ENCODE results near the gene CHRNA3. TPM values are rescaled to one million over a fixed set of nuclear protein-coding genes. Genes with fewer than 3 reads are reported as not detected.
"Not testable (repeated sequence)": the region's sequence is repeated elsewhere in the genome, so short reads cannot be mapped to it uniquely, and the experiment has no call there.

The CHRNA3 gene
- total RNA-seq, 1 donor from 2014 or later: not detected

DNA sequence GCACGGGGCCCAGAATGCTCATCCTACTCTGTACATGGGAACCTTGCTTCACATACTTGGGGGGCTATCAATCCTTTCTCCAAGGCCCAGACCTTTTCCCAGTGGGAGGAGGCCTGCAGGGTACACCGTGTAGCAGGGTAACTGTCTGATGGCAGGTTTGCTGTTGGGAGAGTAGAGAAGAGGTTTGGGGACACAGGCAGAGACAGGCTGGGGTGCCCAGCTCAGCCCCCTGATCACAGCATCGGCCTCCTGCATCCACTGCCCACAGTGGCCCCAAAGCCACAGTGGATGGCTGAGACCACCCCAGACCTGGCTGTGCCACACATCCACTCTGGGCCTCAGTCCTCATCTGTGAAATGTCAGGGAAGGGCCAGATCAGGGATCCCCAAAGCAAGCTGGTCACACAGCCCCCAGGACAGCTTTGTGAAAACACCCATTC lies 5.6 kb downstream of the CHRNA3 start:
- Mint-ChIP-seq H3K4me3 (no peak overlapping the region), H3K27ac (no peak overlapping the region), H3K4me1 (peaks cover 5% of the 10 kb centered on the region), H3K9me3 (no peaks in the 10 kb centered on the region), H3K36me3 (ENCODE audit: low read depth) (no peaks in the 10 kb centered on the region), H3K27me3 (peaks cover 15% of the 10 kb centered on the region)
- ChIA-PET CTCF (interaction anchor here (0.9 to 1.7 kb wide), 3 partner anchors 25 to 136 kb away, joined by 3 to 7 read pairs (median 3); no protein-coding TSS in a partner anchor), POLR2A (no interaction called here)
- TF ChIP-seq, protein P1, sequence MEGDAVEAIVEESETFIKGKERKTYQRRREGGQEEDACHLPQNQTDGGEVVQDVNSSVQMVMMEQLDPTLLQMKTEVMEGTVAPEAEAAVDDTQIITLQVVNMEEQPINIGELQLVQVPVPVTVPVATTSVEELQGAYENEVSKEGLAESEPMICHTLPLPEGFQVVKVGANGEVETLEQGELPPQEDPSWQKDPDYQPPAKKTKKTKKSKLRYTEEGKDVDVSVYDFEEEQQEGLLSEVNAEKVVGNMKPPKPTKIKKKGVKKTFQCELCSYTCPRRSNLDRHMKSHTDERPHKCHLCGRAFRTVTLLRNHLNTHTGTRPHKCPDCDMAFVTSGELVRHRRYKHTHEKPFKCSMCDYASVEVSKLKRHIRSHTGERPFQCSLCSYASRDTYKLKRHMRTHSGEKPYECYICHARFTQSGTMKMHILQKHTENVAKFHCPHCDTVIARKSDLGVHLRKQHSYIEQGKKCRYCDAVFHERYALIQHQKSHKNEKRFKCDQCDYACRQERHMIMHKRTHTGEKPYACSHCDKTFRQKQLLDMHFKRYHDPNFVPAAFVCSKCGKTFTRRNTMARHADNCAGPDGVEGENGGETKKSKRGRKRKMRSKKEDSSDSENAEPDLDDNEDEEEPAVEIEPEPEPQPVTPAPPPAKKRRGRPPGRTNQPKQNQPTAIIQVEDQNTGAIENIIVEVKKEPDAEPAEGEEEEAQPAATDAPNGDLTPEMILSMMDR (IDR thresholded peaks at IDR 0.05): no peak
- intact Hi-C loops (cut with micrococcal nuclease): loop anchor here (10.0 kb wide), 1 partner anchor 200 kb away; the partner anchor contains the start of gene ADAMTS7
- DNase-seq (no peak), ATAC-seq (ENCODE audit: low read depth) (no peak)

DNA sequence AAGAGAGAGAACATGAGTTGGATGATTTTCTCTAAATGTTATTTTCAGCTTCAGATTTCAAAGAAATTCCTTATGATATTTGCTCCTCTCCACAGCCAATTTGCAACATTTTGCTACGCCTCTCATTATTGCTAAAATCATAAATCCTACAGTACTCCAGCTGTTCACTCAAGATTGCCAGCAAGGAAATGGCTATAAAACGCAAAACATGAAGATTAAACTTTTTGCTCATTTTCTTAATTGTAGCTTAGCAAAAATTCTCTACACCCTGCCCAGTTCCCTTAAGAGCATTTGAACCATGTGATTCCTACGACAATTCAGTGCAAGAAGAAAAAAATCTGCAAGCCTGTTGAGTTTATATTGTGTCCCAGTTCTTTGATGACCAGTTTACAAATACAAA lies 6.8 kb downstream of the CHRNA3 start:
- H3K27ac Mint-ChIP-seq: no peak overlapping the region
- no peak overlapping the region for H3K4me3 Mint-ChIP-seq
- intact Hi-C loops (cut with micrococcal nuclease): loop anchor here (10.0 kb wide), 1 partner anchor 201 kb away; the partner anchor contains the start of gene ADAMTS7
- H3K9me3 Mint-ChIP-seq: no peaks in the 10 kb centered on the region
- ATAC-seq (ENCODE audit: low read depth): no peak
- H3K4me1 Mint-ChIP-seq: peaks cover 2% of the 10 kb centered on the region
- TF ChIP-seq, protein P1 (IDR thresholded peaks at IDR 0.05): no peak
- ChIA-PET CTCF (no interaction called here), POLR2A (no interaction called here)
- no peak for DNase-seq
- H3K36me3 Mint-ChIP-seq (ENCODE audit: low read depth): no peaks in the 10 kb centered on the region
- H3K27me3 Mint-ChIP-seq: peaks cover 10% of the 10 kb centered on the region

DNA sequence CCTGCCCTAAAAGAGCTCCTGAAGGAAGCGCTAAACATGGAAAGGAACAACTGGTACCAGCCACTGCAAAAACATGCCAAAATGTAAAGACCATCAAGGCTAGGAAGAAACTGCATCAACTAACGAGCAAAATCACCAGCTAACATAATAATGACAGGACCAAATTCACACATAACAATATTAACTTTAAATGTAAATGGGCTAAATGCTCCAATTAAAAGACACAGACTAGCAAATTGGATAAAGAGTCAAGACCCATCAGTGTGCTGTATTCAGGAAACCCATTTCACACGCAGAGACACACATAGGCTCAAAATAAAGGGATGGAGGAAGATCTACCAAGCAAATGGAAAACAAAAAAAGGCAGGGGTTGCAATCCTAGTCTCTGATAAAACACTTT lies 11.2 kb downstream of the CHRNA3 start:
- H3K9me3 Mint-ChIP-seq; H3K4me1 Mint-ChIP-seq; H3K4me3 Mint-ChIP-seq; intact Hi-C loops (cut with micrococcal nuclease); DNase-seq; ATAC-seq (ENCODE audit: low read depth); H3K36me3 Mint-ChIP-seq (ENCODE audit: low read depth); CTCF ChIA-PET; H3K27ac Mint-ChIP-seq; POLR2A ChIA-PET: not testable (repeated sequence)
- peaks cover 11% of the 10 kb centered on the region for H3K27me3 Mint-ChIP-seq

DNA sequence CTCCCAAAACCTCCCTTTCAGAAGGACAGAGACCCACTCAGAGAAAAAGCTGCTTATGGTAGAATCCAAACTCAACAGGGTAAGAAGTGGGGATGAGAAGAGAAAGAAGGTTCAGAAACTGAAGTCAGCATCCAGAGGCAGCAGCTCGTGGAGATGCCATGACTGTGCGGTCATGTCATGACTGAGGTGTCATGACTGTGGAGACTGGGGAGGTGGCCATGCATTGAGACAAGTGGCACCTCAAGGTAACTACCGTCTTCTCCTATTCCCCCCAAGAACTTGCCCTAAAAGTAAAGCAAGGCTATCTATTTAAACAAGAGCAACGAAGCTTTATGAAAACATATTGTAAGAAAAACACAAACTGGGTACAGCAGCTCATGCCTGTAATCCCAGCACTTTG lies 15.1 kb downstream of the CHRNA3 start:
- ATAC-seq (ENCODE audit: low read depth): no peak
- peaks cover 18% of the 10 kb centered on the region for H3K27me3 Mint-ChIP-seq
- DNase-seq: no peak
- ChIA-PET CTCF (no interaction called here), POLR2A (no interaction called here)
- no peak overlapping the region for H3K27ac Mint-ChIP-seq
- no peaks in the 10 kb centered on the region for H3K9me3 Mint-ChIP-seq
- H3K4me1 Mint-ChIP-seq: no peaks in the 10 kb centered on the region
- intact Hi-C loops (cut with micrococcal nuclease): no loop called here
- H3K36me3 Mint-ChIP-seq (ENCODE audit: low read depth): no peaks in the 10 kb centered on the region
- TF ChIP-seq, protein P1 (IDR thresholded peaks at IDR 0.05): no peak
- no peak overlapping the region for H3K4me3 Mint-ChIP-seq

DNA sequence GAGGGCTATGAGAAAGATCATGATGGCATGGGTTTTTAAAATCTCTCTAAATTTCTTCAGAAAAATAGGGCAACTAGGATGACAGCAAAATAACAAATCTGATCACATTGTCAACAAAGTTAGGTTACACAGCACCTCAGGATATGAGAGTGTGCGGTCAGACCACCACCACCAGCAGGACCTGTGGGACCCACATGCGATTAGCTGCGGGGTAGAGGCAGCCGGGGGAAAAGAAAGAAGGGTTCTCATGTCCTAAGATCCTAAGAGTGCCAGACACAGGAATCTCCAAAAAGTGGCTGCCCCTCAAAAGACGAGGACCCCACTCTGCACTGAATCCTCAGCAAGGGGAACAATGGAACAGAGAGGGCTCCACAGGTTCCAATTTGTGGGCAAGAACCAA lies 15.6 kb downstream of the CHRNA3 start:
- Mint-ChIP-seq H3K36me3 (ENCODE audit: low read depth) (no peaks in the 10 kb centered on the region), H3K27ac (no peak overlapping the region), H3K9me3 (no peaks in the 10 kb centered on the region), H3K4me1 (no peaks in the 10 kb centered on the region), H3K27me3 (peaks cover 18% of the 10 kb centered on the region), H3K4me3 (no peak overlapping the region)
- ATAC-seq (ENCODE audit: low read depth) (no peak), DNase-seq (no peak)
- TF ChIP-seq, protein P1 (IDR thresholded peaks at IDR 0.05): no peak
- CTCF ChIA-PET: no interaction called here
- intact Hi-C loops (cut with micrococcal nuclease): no loop called here
- POLR2A ChIA-PET: interaction anchor here (0.5 kb wide), 1 partner anchor 279 kb away, joined by 3 read pairs; no protein-coding TSS in a partner anchor

DNA sequence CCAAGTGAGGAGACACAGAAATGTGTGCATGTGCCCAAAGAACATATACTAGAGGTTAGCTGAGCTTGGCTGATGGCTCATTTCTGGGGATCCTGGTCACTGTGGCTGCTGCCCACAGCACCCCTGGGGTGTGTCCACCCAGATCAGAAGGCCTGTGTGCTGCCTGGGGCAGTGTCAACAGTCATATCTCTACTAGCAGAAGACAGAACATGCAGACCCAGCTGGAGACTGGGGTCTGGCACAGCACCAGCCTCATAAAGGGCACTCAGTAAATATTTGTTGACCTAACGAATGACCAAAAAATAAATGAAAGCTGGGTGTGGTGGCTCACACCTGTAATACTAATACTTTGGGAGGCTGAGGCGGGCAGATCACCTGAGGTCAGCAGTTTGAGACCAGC lies 16.4 kb downstream of the CHRNA3 start:
- no peaks in the 10 kb centered on the region for H3K36me3 Mint-ChIP-seq (ENCODE audit: low read depth)
- no peak overlapping the region for H3K4me3 Mint-ChIP-seq
- intact Hi-C loops (cut with micrococcal nuclease): no loop called here
- CTCF ChIA-PET: no interaction called here
- POLR2A ChIA-PET: interaction anchor here (0.5 kb wide), 1 partner anchor 280 kb away, joined by 3 read pairs; no protein-coding TSS in a partner anchor
- DNase-seq: no peak
- H3K4me1 Mint-ChIP-seq: no peaks in the 10 kb centered on the region
- no peak overlapping the region for H3K27ac Mint-ChIP-seq
- H3K9me3 Mint-ChIP-seq: no peaks in the 10 kb centered on the region
- TF ChIP-seq, protein P1 (IDR thresholded peaks at IDR 0.05): no peak
- H3K27me3 Mint-ChIP-seq: peaks cover 15% of the 10 kb centered on the region
- no peak for ATAC-seq (ENCODE audit: low read depth)

Measured in activated B cell treated with CpG ODN at 0.5 μM for 24 hours (primary cell).